Stomach (tissue), 9 donors: ENCODE measurements around the gene NDUFAF5. TPM values are rescaled to one million over a fixed set of nuclear protein-coding genes. Genes with fewer than 3 reads are reported as not detected.

Experiments
- DNase-seq, 2 donors: peaks; one replicate each; pipeline versions ENCODE4 v3.0.0 to v3.0.0-alpha.2; 2013 to 2019
- H3K27ac ChIP-seq, 5 donors: fragments of 200-600 bp in 4 of 5; sonication (generic) in 4 of 5; one replicate each; pipeline ENCODE4 v1.5.1; 2013 to 2019; ENCODE audit warnings: mild to moderate bottlenecking in 1 of 5, moderate library complexity in 1 of 5
- H3K27me3 ChIP-seq, 3 donors: fragments of 200-600 bp; sonication (generic); one replicate each; pipeline ENCODE4 v1.5.1; 2017 to 2019; ENCODE audit warnings: mixed run types in 1 of 3
- H3K36me3 ChIP-seq, 4 donors: fragments of 200-600 bp; sonication (generic); 1 replicate in 3 of 4; 2 replicates in 1 of 4; pipeline ENCODE4 v1.5.1; 2016 to 2019
- H3K4me1 ChIP-seq, 4 donors: fragments of 200-600 bp; sonication (generic); one replicate each; pipeline ENCODE4 v1.5.1; 2016 to 2019
- H3K4me3 ChIP-seq, 4 donors: fragments of 200-600 bp; sonication (generic) in 3 of 4; one replicate each; pipeline ENCODE4 v1.5.1; 2016 to 2019; ENCODE audit warnings: mild to moderate bottlenecking in 1 of 4
- H3K9me3 ChIP-seq, 4 donors: fragments of 200-600 bp; sonication (generic); one replicate each; pipeline ENCODE4 v1.5.1; 2016 to 2019
- EP300 ChIP-seq: sonication (generic); formaldehyde crosslinking; IDR thresholded peaks from one replicate; pipeline ENCODE4 v1.6.1; 2017; ENCODE audit warnings: antibody characterized with exemption
- POLR2A ChIP-seq, 4 donors: fragments of 450-650 bp; IDR thresholded peaks; one replicate each; pipeline ENCODE4 v1.6.1; 2016; ENCODE audit warnings: antibody characterized with exemption in 4 of 4, control low read depth in 2 of 4, mild to moderate bottlenecking in 1 of 4, moderate library complexity in 1 of 4
- POLR2AphosphoS5 ChIP-seq, 3 donors: sonication (generic); formaldehyde crosslinking; IDR thresholded peaks; one replicate each; pipeline ENCODE4 v1.6.1; 2016; ENCODE audit warnings: antibody characterized with exemption in 3 of 3
- WGBS, 5 donors: extraction: QIAGEN DNeasy Blood & Tissue Kit in 3 of 5; methylation state at CpG; one replicate each; pipeline versions ENCODE4 v1.1.5 to v1.1.7; 2013 to 2018; 5-methylcytosine and 5-hydroxymethylcytosine counted together
- intact Hi-C: fragments of 100-400 bp; cut with DNase I; formaldehyde crosslinking; loops from one replicate; pipeline ENCODE4 v1.15.1; 2023; ENCODE audit warnings: low total_unique reads
- polyA plus RNA-seq, 3 donors: library from polyadenylated mRNA; stranded (reverse); fragments of 200-250 nt; gene quantifications; one replicate each; pipeline ENCODE4 v1.2.3, GENCODE V29; 2013
- total RNA-seq, 5 donors: library from RNA; depleted of rRNA; stranded (reverse); fragments of >200 nt; gene quantifications; one replicate each; pipeline versions ENCODE4 v1.1.0 to v1.2.3, GENCODE V29; 2014 to 2016
- TF ChIP-seq, protein P1 (sequence below), 7 experiments: fragments of 450-650 bp in 4 of 7; fragments of 200-600 bp in 3 of 7; sonication (generic) in 3 of 7; IDR thresholded peaks; one replicate each; pipeline ENCODE4 v1.5.1; 2016 to 2019; ENCODE audit warnings: antibody characterized with exemption in 7 of 7, control low read depth in 2 of 7, mild to moderate bottlenecking in 1 of 7
- donor health status: healthy with polysubstance abuse.
- donor health status: Bipolar disorder and iron deficiency.
- donor health status: healthy.

Gene NDUFAF5
- total and polyA plus RNA-seq, 8 donors, result 2.3 to 51.8 (median 25.0) TPM

DNA sequence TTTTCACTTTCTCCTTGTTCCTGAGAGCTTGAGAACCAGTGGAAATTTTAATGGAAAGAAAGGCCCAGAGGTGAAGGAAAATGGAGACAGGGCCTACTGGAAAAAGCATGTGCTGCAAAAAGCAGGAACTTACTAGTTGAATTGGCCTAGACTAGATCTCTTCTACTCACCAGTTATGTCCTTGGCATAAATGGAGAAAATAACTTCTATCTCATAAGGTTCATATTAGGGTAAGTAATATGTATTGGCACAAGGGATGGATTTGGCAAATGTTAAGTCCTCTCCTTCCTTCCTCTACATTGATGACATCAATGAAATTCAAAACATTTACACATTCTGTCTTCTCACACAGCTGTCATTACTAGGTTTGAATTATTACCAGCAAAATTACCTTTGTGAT is 74.0 kb downstream of the NDUFAF5 start:
- Histone ChIP-seq H3K27me3 (no peaks in the 10 kb centered on the region), H3K36me3 (no peaks in the 10 kb centered on the region), H3K4me3 (no peak overlapping the region), H3K4me1 (peaks cover 0 to 13% (median 3%) of the 10 kb centered on the region in 4 donors), H3K27ac (no peak overlapping the region), H3K9me3 (no peaks in the 10 kb centered on the region)
- DNase-seq, result no peak
- no peak for TF ChIP-seq POLR2AphosphoS5 (IDR thresholded peaks at IDR 0.05)
- TF ChIP-seq, protein P1, sequence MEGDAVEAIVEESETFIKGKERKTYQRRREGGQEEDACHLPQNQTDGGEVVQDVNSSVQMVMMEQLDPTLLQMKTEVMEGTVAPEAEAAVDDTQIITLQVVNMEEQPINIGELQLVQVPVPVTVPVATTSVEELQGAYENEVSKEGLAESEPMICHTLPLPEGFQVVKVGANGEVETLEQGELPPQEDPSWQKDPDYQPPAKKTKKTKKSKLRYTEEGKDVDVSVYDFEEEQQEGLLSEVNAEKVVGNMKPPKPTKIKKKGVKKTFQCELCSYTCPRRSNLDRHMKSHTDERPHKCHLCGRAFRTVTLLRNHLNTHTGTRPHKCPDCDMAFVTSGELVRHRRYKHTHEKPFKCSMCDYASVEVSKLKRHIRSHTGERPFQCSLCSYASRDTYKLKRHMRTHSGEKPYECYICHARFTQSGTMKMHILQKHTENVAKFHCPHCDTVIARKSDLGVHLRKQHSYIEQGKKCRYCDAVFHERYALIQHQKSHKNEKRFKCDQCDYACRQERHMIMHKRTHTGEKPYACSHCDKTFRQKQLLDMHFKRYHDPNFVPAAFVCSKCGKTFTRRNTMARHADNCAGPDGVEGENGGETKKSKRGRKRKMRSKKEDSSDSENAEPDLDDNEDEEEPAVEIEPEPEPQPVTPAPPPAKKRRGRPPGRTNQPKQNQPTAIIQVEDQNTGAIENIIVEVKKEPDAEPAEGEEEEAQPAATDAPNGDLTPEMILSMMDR (IDR thresholded peaks at IDR 0.05), result no peak
- TF ChIP-seq POLR2A (IDR thresholded peaks at IDR 0.05), result no peak
- no peak for TF ChIP-seq EP300
- intact Hi-C loops, result no loop called here

DNA sequence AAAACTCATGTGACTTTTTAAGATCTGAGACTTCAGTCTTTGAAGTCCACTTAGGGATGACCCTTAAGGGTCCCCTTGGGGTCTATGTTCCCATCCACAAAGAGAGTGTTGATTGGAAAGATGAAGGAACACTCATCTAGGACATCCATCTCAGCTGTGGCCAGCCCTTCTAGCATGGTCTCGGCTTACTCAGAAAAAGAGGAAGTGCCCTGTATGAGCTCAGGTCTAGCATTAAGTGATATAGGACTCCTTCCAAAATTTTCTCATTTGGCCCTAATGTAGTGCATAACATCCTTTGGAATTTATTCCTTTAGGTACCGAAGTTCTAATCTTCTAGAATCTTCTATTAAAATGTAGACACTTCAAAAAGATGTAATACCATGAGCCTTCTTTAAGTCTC is 77.4 kb downstream of the NDUFAF5 start:
- Histone ChIP-seq H3K4me1 (peaks cover 0 to 26% (median 12%) of the 10 kb centered on the region in 4 donors), H3K27ac (no peak overlapping the region), H3K36me3 (no peaks in the 10 kb centered on the region), H3K4me3 (no peak overlapping the region), H3K9me3 (no peaks in the 10 kb centered on the region), H3K27me3 (no peaks in the 10 kb centered on the region)
- intact Hi-C loops, result no loop called here
- WGBS, 5 donors, result 69 to 89% (median 87%) methylated on average over 2 of the region's 2 CpGs
- DNase-seq, result no peak
- no peak for TF ChIP-seq POLR2A (IDR thresholded peaks at IDR 0.05)
- TF ChIP-seq, protein P1 (IDR thresholded peaks at IDR 0.05), result no peak
- TF ChIP-seq POLR2AphosphoS5 (IDR thresholded peaks at IDR 0.05), result no peak
- TF ChIP-seq EP300, result no peak

DNA sequence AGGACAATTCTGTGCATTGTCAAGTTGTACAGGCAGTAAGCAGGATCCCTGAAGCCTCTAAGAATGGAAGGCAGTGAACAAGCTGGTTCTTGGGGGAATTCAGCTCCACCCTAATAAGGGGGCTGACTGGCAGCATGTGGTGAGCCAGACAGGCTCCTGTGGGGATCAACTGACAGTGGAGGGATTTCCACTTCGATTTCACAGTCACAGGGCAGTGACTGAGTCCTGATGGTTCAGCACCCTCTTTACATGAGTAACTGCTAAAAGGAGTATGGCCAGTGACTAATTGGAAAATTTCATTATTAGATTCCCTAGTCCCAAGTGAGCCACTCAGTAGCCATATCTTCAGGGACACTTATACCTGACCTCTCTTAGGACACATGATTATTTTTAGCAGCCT is 78.4 kb downstream of the NDUFAF5 start:
- Histone ChIP-seq H3K4me3 (no peak overlapping the region), H3K9me3 (no peaks in the 10 kb centered on the region), H3K4me1 (peaks cover 0 to 21% (median 8%) of the 10 kb centered on the region in 4 donors), H3K27ac (no peak overlapping the region), H3K27me3 (no peaks in the 10 kb centered on the region), H3K36me3 (no peaks in the 10 kb centered on the region)
- WGBS, 5 donors, result 63 to 100% (median 76%) methylated on average over 1 of the region's 1 CpG
- no peak for DNase-seq
- TF ChIP-seq, protein P1 (IDR thresholded peaks at IDR 0.05), result no peak
- intact Hi-C loops, result no loop called here

DNA sequence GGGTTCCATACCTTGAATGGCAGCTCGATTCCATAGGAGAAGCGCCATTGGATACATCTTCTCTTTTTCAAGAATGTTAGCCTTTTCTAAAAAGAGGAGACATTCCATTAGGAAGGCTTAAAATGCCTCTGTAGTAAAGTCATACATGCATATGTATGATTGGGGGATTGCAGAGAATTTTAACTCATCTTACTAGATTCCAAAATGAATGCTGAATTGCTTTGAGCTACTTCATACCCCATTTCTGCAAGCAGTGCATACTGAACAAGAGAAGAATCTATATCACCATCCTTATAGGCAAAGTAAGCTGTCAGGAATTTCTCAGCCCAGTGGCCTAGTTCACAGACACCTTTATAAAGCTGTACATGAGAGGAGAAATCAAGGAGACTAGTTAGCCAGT is 80.3 kb downstream of the NDUFAF5 start:
- 73 to 87% (median 86%) methylated on average over 2 of the region's 2 CpGs for WGBS, 5 donors
- DNase-seq, result no peak
- H3K27ac ChIP-seq, result peak overlapping the region in 4 of 5 donors; percentile 64 to 86 (median 74)
- intact Hi-C loops, result no loop called here
- H3K4me1 ChIP-seq, result peaks cover 0 to 29% (median 12%) of the 10 kb centered on the region in 4 donors
- H3K36me3 ChIP-seq, result no peaks in the 10 kb centered on the region
- no peak overlapping the region for H3K4me3 ChIP-seq
- TF ChIP-seq, protein P1 (IDR thresholded peaks at IDR 0.05), result no peak
- TF ChIP-seq POLR2A (IDR thresholded peaks at IDR 0.05) (no peak), EP300 (no peak)
- H3K9me3 ChIP-seq, result no peaks in the 10 kb centered on the region
- no peaks in the 10 kb centered on the region for H3K27me3 ChIP-seq
